ENCODE results near the gene ERH.

DNA sequence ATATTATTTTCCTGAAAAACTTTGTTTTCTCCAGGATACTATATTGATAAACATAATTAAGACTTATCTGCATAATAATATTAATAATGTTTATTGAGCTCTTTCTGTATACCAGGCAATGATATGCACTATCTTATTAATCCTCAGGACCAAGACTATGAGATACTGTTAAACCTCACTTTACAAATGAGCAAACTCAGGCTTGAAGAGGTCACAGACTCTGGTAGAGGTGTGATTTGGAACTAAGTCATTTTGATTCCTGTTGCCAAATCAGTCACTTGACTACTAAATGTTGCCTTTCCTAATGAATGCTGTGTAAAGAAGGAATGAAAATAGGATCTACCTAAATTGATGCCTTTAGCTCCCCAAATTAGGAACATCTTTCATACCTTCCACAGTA is 7.7 kb upstream of the ERH start:
- TF ChIP-seq, protein P1, sequence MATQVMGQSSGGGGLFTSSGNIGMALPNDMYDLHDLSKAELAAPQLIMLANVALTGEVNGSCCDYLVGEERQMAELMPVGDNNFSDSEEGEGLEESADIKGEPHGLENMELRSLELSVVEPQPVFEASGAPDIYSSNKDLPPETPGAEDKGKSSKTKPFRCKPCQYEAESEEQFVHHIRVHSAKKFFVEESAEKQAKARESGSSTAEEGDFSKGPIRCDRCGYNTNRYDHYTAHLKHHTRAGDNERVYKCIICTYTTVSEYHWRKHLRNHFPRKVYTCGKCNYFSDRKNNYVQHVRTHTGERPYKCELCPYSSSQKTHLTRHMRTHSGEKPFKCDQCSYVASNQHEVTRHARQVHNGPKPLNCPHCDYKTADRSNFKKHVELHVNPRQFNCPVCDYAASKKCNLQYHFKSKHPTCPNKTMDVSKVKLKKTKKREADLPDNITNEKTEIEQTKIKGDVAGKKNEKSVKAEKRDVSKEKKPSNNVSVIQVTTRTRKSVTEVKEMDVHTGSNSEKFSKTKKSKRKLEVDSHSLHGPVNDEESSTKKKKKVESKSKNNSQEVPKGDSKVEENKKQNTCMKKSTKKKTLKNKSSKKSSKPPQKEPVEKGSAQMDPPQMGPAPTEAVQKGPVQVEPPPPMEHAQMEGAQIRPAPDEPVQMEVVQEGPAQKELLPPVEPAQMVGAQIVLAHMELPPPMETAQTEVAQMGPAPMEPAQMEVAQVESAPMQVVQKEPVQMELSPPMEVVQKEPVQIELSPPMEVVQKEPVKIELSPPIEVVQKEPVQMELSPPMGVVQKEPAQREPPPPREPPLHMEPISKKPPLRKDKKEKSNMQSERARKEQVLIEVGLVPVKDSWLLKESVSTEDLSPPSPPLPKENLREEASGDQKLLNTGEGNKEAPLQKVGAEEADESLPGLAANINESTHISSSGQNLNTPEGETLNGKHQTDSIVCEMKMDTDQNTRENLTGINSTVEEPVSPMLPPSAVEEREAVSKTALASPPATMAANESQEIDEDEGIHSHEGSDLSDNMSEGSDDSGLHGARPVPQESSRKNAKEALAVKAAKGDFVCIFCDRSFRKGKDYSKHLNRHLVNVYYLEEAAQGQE (IDR thresholded peaks at IDR 0.05; ENCODE audit: insufficient read depth in 1 of 2, low read depth in 2 of 2, low read length in 2 of 2), result no peak
- TF ChIP-seq TAF1 (IDR thresholded peaks at IDR 0.05; ENCODE audit: borderline replicate concordance, insufficient read depth, low read length), result no peak

Data from PFSK-1 (cell line).